Osteoblast (primary cell): ENCODE results near the gene SPRED2. TPM values are rescaled to one million over a fixed set of nuclear protein-coding genes. Genes with fewer than 3 reads are reported as not detected.
A peak's percentile ranks its signal among the peaks of the same experiment; 100 is the strongest.

Experiments
- DNase-seq: peaks from one replicate; pipeline ENCODE4 v3.0.0; 2011; ENCODE audit warnings: low spot score, mixed read lengths; ENCODE audit not compliant: insufficient read length; ENCODE audit errors: missing footprints
- H2AFZ ChIP-seq: 2 replicates; pipeline ENCODE4 v1.6.0; 2011; ENCODE audit warnings: mild to moderate bottlenecking, low read length
- H3K27ac ChIP-seq: 2 replicates; pipeline ENCODE4 v1.5.1; 2011; ENCODE audit warnings: mild to moderate bottlenecking, low read depth, low read length, moderate library complexity
- H3K27me3 ChIP-seq: 2 replicates; pipeline ENCODE4 v1.6.0; 2012; ENCODE audit warnings: mild to moderate bottlenecking, control low read depth, inconsistent platforms, low read length, moderate library complexity; ENCODE audit not compliant: insufficient read depth
- H3K36me3 ChIP-seq: 2 replicates; pipeline ENCODE4 v1.5.1; 2011; ENCODE audit warnings: mild to moderate bottlenecking, low read length, control low read depth, moderate library complexity; ENCODE audit not compliant: insufficient read depth
- H3K4me1 ChIP-seq: 2 replicates; pipeline ENCODE4 v1.5.1; 2011; ENCODE audit warnings: mild to moderate bottlenecking, low read length, control low read depth, moderate library complexity; ENCODE audit not compliant: insufficient read depth
- H3K4me2 ChIP-seq: 2 replicates; pipeline ENCODE4 v1.6.0; 2011; ENCODE audit warnings: mild to moderate bottlenecking, low read length; ENCODE audit not compliant: insufficient read depth
- H3K4me3 ChIP-seq: fragments of 200-600 bp; sonication (generic); 3 replicates; pipeline ENCODE4 v1.5.1; 2012; ENCODE audit warnings: mild to moderate bottlenecking, low read length, inconsistent platforms; ENCODE audit not compliant: insufficient read depth
- H3K79me2 ChIP-seq: 2 replicates; pipeline ENCODE4 v1.6.0; 2012; ENCODE audit warnings: mild to moderate bottlenecking, low read length, control low read depth, inconsistent platforms; ENCODE audit not compliant: insufficient read depth
- H3K9me3 ChIP-seq: 2 replicates; pipeline ENCODE4 v1.5.1; 2011; ENCODE audit warnings: low read depth, low read length, control low read depth
- H4K20me1 ChIP-seq: 2 replicates; pipeline ENCODE4 v1.6.0; 2012; ENCODE audit warnings: mild to moderate bottlenecking, low read length, control low read depth; ENCODE audit not compliant: insufficient read depth
- total RNA-seq: library from RNA; depleted of rRNA; stranded (reverse); fragments of >200 nt; gene quantifications from 2 replicates; pipeline ENCODE4 v1.2.3, GENCODE V29; 2012
- TF ChIP-seq, protein P1 (sequence below): IDR thresholded peaks from 2 replicates; pipeline ENCODE4 v1.5.1; 2011; ENCODE audit warnings: mild to moderate bottlenecking, low read depth, low read length, moderate library complexity; ENCODE audit errors: extremely low read depth

The SPRED2 gene
- total RNA-seq, 1 donor = 17.4 TPM

DNA sequence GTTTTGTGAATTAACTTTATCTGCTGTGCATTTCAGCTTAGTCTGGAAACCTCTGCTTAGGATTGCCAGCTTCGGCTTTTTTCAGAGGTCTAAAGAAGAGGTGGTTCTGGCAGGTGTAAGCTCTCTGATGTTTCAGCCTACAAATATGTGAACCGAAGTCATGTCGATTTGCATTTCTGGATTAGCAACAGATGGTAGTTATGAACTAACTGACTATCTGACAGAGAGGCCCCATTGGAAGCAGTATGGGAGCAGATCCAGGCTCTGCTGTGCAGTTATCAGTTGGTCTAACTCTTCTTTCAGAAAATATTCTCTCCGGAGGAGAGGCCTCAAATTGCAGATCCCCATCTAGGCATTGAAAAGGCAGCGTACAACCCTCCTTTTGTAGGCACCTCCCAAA is 32.7 kb upstream of the SPRED2 start:
- Histone ChIP-seq H3K4me3 (no peak overlapping the region), H3K36me3 (no peaks in the 10 kb centered on the region), H3K9me3 (no peaks in the 10 kb centered on the region), H3K27ac (no peak overlapping the region), H3K4me1 (no peaks in the 10 kb centered on the region), H3K4me2 (no peak overlapping the region), H4K20me1 (no peaks in the 10 kb centered on the region), H3K79me2 (no peaks in the 10 kb centered on the region), H3K27me3 (no peaks in the 10 kb centered on the region), H2AFZ (no peak overlapping the region)
- TF ChIP-seq, protein P1, sequence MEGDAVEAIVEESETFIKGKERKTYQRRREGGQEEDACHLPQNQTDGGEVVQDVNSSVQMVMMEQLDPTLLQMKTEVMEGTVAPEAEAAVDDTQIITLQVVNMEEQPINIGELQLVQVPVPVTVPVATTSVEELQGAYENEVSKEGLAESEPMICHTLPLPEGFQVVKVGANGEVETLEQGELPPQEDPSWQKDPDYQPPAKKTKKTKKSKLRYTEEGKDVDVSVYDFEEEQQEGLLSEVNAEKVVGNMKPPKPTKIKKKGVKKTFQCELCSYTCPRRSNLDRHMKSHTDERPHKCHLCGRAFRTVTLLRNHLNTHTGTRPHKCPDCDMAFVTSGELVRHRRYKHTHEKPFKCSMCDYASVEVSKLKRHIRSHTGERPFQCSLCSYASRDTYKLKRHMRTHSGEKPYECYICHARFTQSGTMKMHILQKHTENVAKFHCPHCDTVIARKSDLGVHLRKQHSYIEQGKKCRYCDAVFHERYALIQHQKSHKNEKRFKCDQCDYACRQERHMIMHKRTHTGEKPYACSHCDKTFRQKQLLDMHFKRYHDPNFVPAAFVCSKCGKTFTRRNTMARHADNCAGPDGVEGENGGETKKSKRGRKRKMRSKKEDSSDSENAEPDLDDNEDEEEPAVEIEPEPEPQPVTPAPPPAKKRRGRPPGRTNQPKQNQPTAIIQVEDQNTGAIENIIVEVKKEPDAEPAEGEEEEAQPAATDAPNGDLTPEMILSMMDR = no peak
- DNase-seq = no peak

DNA sequence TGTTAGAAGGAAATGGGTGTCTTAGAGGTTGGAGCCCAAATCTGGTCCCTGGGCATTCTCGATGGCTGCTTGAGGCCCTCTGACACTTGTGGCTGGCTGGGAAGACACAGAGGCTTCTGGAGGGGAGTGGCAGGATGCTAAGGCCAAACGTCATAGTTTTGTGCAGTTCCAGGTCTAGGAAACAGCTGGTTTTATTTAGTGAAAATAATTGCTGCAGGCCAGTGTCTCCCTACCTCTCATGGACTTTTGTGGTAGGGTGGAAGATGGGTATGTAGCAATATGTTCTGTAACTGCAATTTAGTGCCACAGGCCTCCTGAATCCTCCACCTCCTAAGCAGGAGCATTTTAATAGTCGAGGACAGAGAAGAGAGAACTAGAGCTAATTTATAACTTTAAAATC is 32.2 kb upstream of the SPRED2 start:
- no peak overlapping the region for H3K27ac ChIP-seq
- DNase-seq = no peak
- no peaks in the 10 kb centered on the region for H4K20me1 ChIP-seq
- H2AFZ ChIP-seq = no peak overlapping the region
- H3K79me2 ChIP-seq = no peaks in the 10 kb centered on the region
- H3K4me3 ChIP-seq = no peak overlapping the region
- no peaks in the 10 kb centered on the region for H3K9me3 ChIP-seq
- H3K27me3 ChIP-seq = no peaks in the 10 kb centered on the region
- no peak overlapping the region for H3K4me2 ChIP-seq
- H3K36me3 ChIP-seq = no peaks in the 10 kb centered on the region
- TF ChIP-seq, protein P1 = no peak
- H3K4me1 ChIP-seq = no peaks in the 10 kb centered on the region

DNA sequence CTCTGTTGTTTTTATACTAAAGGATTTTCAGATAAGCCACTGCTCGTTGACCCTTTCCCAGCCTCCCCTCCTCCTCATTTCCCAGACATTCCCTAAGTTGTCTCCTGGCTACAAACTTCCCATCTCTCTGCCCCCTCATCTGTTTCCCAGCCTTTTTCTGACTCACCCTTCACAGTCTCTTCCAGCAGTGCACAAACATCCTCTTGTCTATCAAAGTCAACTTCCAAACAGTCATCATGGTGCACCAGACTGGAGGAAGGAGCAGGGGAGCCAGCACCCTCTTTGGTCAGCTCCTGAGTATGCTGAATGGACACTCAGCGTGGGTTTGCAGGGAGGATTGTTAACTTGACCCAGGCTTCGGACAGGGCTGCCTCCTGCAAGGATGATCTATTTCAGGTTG is 26.6 kb upstream of the SPRED2 start:
- H3K4me2 ChIP-seq = no peak overlapping the region
- H3K9me3 ChIP-seq = no peaks in the 10 kb centered on the region
- no peak overlapping the region for H3K27ac ChIP-seq
- peaks cover 21% of the 10 kb centered on the region for H3K4me1 ChIP-seq
- no peak overlapping the region for H2AFZ ChIP-seq
- no peaks in the 10 kb centered on the region for H4K20me1 ChIP-seq
- no peaks in the 10 kb centered on the region for H3K27me3 ChIP-seq
- TF ChIP-seq, protein P1 = no peak
- H3K79me2 ChIP-seq = no peaks in the 10 kb centered on the region
- peak; percentile 70 for DNase-seq
- no peaks in the 10 kb centered on the region for H3K36me3 ChIP-seq
- H3K4me3 ChIP-seq = no peak overlapping the region

DNA sequence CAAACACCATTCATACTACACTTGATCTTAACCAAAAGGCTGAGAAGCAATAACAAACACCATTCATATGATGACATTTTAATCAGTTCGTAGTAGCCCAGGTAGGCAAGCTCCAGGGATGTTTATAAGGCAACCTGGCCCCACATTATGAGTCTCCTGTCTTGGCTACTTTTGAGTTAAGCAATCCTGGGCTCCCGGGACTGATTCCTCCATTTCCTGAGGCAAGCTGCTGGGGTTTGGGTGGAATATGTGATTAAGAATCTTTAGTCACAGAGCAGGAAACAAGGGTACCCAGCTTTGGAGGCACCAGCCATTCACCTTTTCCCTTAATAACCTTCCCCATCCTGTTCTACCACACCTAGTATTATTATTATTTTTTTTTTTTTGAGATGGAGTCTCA is 24.5 kb upstream of the SPRED2 start:
- Histone ChIP-seq H3K4me1 (peaks cover 26% of the 10 kb centered on the region), H3K27me3 (no peaks in the 10 kb centered on the region), H3K4me3 (no peak overlapping the region), H4K20me1 (no peaks in the 10 kb centered on the region), H2AFZ (peak overlapping the region; percentile 26), H3K36me3 (no peaks in the 10 kb centered on the region), H3K4me2 (no peak overlapping the region), H3K27ac (no peak overlapping the region), H3K79me2 (no peaks in the 10 kb centered on the region), H3K9me3 (no peaks in the 10 kb centered on the region)
- DNase-seq = no peak
- TF ChIP-seq, protein P1 = no peak
